Activated naive CD4-positive, alpha-beta T cell treated with anti-CD3 and anti-CD28 coated beads, Interleukin-2, amount 50 U/mL, for 72 hours (primary cell): ENCODE measurements around the gene MON1A. TPM values are rescaled to one million over a fixed set of nuclear protein-coding genes. Genes with fewer than 3 reads are reported as not detected.
"Not testable (repeated sequence)": the region's sequence is repeated elsewhere in the genome, so short reads cannot be mapped to it uniquely, and the experiment has no call there.

Source experiments
- ATAC-seq, 2 donors: fragments of 150-1000 bp; cut with Tn5 transposase; 2 replicates each; pipeline ENCODE4 v1.10.0; 2021; ENCODE audit warnings: mild to moderate bottlenecking in 2 of 2, moderate library complexity in 2 of 2
- DNase-seq, 2 donors: peaks; one replicate each; pipeline ENCODE4 v3.0.0; 2021 to 2022; ENCODE audit warnings: low spot score in 2 of 2
- H3K27ac Mint-ChIP-seq, 2 donors: one replicate each; pipeline ENCODE4 v1.8.0; 2022; ENCODE audit warnings: mild to moderate bottlenecking in 2 of 2, mixed read lengths in 2 of 2
- H3K36me3 Mint-ChIP-seq, 2 donors: one replicate each; pipeline ENCODE4 v1.8.0; 2022; ENCODE audit warnings: mixed read lengths in 2 of 2
- H3K9me3 Mint-ChIP-seq, 2 donors: one replicate each; pipeline ENCODE4 v1.8.0; 2022; ENCODE audit warnings: mixed read lengths in 2 of 2
- total RNA-seq, 2 donors: library from RNA; stranded (reverse); gene quantifications; one replicate each; pipeline ENCODE4 v1.2.3, GENCODE V29; 2022

MON1A gene
- total RNA-seq, 2 donors from 2014 or later = 6.0 to 8.4 TPM

DNA sequence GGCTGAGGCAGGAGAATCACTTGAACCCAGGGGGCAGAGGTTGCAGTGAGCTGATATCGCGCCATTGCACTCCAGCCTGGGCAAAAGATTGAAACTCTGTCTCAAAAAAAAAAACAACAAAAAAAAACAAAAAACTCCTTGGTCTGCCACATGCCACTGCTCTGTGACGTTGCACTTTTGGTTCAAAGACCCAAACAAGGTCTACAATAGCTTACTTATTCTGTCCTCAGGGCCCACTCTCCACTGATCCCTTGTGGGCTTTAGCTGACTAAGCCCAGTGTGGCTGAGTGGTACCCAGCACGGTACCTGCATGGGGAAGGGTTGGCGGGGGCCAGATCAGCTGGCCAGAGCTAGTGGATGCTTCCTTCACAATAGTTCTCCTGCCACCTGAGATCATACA is 1.8 kb downstream of the MON1A start:
- H3K27ac Mint-ChIP-seq = no peak overlapping the region
- no peaks in the 10 kb centered on the region for H3K9me3 Mint-ChIP-seq
- DNase-seq = no peak
- ATAC-seq = no peak
- H3K36me3 Mint-ChIP-seq = no peaks in the 10 kb centered on the region

DNA sequence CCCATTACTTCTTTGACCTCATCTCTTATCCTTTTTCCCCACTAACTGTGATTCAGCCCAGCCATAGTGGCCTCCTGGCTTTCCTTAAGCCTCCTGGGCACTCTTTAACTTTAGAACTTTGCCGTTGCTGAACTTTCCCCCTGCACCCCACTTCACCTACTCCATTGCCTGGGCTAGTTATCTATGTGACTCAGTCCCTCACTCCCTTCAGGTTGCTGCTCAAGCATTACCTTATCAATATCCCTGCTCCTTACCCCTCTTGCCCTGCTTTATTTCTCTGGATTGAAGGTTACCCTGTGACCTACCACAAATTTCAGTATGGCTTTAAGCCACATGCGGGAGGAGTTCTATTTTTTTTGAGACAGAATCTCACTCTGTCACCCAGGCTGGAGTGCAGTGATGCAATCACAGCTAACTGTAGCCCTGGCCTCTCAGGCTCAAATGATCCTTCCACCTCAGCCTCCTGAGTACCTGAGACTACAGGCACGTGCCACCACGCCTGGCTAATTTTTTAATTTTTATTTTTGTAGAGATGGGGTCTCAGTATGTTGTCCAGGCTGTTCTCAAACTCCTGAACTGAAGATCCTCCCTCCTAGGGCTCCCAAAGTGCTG is 3.4 kb downstream of the MON1A start:
- peak overlapping the region in 1 of 2 donors; percentile 63 for H3K27ac Mint-ChIP-seq
- DNase-seq = no peak
- no peak for ATAC-seq
- H3K36me3 Mint-ChIP-seq = no peaks in the 10 kb centered on the region
- H3K9me3 Mint-ChIP-seq = no peaks in the 10 kb centered on the region

DNA sequence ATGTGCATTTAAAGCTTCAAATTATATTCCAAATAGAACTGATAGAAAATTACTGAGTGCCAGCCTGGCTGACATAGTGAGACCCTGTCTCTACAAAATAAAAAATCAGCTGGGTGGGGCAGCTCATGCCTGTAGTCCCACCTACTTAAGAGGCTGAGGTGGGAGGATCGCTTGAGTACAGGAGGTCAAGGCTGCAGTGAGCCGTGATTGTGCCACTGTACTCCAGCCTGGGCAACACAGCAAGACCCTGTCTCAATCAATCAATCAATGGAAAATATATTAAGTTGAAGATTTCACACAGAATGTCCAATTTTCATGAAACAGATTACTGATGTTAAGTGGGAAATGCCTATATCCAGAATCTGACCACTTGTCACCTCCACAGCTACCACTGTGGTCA is 4.1 kb downstream of the MON1A start:
- DNase-seq = no peak
- Mint-ChIP-seq H3K36me3 (no peaks in the 10 kb centered on the region), H3K9me3 (no peaks in the 10 kb centered on the region), H3K27ac (no peak overlapping the region)
- no peak for ATAC-seq

DNA sequence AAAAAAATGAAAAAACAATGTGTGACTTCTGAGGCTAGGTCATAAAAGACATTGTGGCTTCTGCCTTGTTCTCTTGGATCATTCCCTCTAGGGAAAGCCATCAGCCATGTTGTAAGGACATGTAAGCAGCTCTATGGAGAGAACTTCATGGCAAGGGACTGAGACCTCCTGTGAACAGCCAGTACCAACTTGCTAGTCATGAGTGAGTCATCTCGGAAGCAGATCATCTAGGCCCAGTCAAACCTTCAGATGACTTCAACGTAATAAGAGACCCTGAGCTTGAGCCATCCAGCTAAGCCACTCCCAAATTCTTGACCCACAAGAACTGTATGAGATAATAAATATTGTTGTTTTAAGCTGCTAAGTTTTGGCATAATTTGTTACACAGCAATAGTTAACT is 4.9 kb downstream of the MON1A start:
- peak overlapping the region in 1 of 2 donors; percentile 14 for H3K27ac Mint-ChIP-seq
- no peak for DNase-seq
- no peaks in the 10 kb centered on the region for H3K36me3 Mint-ChIP-seq
- no peaks in the 10 kb centered on the region for H3K9me3 Mint-ChIP-seq
- no peak for ATAC-seq

DNA sequence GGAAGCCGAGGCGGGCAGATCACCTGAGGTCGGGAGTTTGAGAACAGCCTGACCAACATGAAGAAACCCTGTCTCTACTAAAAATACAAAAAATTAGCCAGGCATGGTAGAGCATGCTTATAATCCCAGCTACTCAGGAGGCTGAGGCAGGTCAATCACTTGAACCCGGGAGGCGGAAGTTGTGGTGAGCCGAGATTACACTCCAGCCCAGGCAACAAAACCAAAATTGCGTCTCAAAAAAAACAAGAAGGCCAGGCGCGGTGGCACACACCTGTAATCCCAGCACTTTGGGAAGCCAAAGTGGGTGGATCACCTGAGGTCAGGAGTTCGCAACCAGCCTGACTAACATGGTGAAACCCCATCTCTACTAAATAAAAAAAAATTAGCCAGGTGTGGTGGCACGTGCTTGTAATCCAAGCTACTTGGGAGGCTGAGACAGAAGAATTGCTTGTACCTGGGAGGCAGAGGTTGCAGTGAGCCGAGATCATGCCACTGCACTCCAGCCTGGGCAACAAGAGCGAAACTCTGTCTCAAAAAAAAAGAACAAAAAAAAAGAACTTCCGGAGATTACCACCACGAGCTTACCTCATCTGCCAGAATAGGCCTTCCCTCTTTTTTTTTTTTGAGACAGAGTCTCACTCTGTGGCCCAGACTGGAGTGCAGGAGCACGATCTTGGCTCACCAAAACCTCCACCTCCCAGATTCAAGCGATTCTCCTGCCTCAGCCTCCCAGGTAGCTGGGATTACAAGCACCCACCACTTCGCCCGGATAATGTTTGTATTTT is 11.6 kb downstream of the MON1A start:
- not testable (repeated sequence) for ATAC-seq, H3K9me3 Mint-ChIP-seq, H3K36me3 Mint-ChIP-seq, DNase-seq
- H3K27ac Mint-ChIP-seq = peak overlapping the region in 1 of 2 donors; percentile 12

DNA sequence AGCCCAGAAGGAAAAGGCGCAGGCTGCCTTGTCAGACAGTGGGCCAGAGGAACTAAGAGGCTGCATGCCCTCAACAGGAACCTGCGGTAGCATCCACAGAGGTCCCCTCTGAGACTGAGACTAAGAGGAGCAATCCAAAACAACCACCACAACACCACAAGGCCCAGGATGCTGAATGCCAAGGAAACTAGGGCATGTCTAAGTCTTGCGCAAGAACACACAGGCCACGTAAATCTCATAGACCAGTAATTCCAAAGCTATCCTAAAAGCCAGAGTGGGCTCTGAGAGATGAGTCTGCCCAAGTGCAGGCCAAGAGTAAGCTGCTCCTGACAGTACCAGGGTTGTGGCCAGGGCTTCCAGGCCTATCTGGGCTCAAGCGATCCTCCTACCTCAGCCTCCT is 12.9 kb downstream of the MON1A start:
- Mint-ChIP-seq H3K9me3 (no peaks in the 10 kb centered on the region), H3K36me3 (no peaks in the 10 kb centered on the region), H3K27ac (no peak overlapping the region)
- DNase-seq = no peak
- no peak for ATAC-seq

DNA sequence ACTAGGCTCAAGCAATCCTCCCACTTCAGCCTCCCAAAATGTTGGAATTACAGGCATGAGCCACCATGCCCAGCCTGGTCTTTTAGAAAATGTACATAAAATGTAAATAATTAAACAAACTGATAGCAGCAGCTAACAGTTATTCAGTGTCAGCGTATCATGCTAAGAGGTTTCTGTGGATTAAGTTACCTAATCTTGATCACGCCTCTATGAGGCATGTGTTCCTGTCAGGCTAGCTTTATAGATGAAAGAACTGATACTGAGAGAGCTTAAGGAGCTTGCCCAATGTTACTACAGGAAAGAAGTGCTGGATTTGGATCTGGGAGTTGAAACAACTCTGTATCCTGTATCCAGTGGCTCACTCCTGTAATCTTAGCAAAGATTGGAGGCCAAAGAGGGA is 14.7 kb downstream of the MON1A start:
- Mint-ChIP-seq H3K27ac (no peak overlapping the region), H3K9me3 (no peaks in the 10 kb centered on the region), H3K36me3 (peaks cover 0 to 4% of the 10 kb centered on the region in 2 donors)
- no peak for DNase-seq
- no peak for ATAC-seq

DNA sequence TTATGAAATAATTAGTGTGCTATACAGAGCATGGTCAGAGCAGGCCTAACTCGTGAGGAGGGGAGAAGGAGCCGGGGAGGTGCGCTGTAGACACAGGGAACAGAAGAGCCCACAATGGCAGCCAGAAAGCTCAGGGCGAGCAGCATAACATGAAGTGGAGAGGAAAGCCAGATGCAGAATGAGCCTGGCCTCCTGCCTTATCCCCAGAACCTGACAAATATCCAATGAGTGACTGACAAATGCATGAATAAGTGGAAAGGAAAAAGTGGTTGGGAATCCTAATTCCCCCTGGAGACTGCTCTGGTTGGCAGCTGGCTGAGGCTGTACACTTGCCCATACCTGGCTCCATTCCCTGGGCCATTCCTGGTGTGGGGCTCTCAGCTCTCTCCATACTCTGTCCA is 16.7 kb downstream of the MON1A start:
- ATAC-seq (no peak), DNase-seq (no peak)
- no peak overlapping the region for H3K27ac Mint-ChIP-seq
- H3K36me3 Mint-ChIP-seq = peaks cover 0 to 5% of the 10 kb centered on the region in 2 donors
- H3K9me3 Mint-ChIP-seq = no peaks in the 10 kb centered on the region

DNA sequence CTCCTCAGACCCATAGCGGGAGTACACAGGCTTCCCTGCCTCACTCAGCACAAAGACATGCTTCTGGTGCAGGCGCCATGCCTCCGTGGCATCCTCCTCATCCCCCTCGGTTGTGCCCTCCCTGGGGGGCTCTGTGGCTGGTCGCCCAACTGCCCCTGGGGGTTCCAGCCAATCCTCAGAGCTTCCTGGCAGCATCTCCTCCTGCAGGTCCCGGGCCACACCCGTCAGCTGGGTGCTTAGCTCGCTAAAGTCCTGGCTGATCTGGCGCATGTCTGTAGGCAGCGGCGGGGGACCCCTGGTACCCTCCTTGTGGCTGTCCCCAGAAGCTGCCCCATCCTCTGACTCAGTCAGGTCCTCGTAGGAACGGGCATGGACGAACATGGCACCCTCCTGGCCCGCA is 18.0 kb downstream of the MON1A start:
- no peak for ATAC-seq
- Mint-ChIP-seq H3K9me3 (no peaks in the 10 kb centered on the region), H3K27ac (no peak overlapping the region), H3K36me3 (peaks cover 0 to 5% of the 10 kb centered on the region in 2 donors)
- no peak for DNase-seq

DNA sequence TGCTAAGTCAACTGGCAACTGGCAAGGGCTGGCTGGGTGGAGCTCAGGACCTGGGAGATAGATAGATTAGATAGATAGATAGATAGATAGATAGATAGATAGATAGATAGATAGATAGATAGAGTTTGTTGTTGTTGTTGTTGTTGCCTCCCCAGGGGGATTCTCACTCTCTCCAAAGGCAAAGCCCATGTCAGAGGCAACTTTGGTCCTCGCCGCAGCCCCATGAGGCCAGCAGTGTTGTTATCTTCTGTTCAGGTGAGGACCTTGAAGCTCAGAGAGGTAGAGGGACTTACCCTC is 18.5 kb downstream of the MON1A start:
- no peak overlapping the region for H3K27ac Mint-ChIP-seq
- no peak for ATAC-seq
- no peak for DNase-seq
- H3K9me3 Mint-ChIP-seq = no peaks in the 10 kb centered on the region
- peaks cover 0 to 5% of the 10 kb centered on the region in 2 donors for H3K36me3 Mint-ChIP-seq

DNA sequence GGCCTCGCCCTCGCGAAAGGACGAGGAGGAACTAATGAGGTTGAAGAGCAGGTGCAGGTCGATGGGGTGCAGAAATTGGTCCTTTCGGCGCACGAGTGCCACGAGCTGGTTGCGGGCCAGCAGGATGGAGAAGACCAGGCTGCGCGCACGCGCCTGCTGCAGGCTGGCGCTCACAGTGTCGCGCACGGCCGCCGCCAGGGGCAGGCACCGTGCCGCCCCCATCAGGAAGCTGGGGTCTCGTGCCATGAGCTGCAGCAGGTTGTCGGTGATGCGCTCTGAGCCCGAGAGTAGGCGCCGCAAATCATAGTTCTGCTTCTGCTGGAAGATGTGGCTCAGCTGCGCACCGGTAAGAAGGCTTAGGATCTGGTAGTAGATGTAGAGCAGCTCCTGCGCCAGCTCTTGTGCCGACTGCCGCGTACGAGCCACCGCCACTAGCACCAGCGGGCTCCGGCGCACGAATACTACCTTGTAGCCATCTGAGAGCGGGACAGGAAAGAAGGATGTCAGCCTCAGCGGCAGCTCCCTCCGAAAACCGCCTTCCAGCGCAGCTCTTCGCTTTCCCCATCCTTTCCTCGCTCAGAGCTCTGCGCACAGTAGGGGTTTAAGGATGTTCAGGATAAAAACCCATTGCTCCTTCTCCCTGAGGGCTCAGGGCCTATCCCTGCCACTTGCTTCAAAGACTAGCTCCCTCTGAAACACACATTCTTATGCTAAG is 19.0 kb downstream of the MON1A start:
- H3K36me3 Mint-ChIP-seq = peaks cover 0 to 5% of the 10 kb centered on the region in 2 donors
- no peak overlapping the region for H3K27ac Mint-ChIP-seq
- DNase-seq = no peak
- H3K9me3 Mint-ChIP-seq = no peaks in the 10 kb centered on the region
- no peak for ATAC-seq

DNA sequence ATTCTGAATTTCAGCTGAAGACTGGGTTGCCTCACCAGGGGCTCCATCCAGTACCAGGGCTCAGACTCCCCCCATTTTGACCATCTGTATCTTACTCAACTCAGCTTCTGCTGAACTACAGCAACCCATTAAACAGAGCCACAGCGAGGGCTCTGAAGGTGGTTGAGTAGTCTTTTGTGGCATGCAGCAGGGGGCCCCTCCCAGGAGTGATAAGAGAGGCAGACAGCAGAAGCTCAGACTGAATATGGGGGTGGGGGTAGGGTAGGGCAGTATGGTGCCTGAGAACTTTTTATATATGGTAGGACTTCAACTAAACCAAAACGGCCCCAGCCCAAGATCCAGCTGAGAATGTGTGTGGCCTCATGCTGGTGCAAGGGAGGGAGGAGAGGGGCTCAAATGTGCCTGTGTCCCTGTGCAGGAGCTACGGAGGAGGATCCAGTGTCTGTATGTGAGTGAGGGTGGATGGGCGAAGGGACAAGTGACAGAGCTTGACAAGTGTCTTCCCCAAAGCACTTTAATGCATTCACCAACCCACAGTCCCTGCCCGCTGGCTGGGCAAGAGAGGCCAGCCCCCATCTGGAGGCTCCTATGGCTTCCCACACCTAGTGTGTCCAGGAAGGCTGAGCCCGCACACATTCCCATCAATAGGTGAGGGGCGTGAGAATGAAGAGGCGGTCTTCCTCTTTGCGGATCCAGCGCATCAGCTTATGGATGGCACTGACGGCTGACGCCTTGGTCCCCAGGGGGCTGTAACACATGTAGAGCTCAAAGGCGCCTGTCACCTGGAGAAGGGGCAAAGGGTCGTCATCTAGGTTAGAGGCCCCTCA is 21.0 kb downstream of the MON1A start:
- H3K27ac Mint-ChIP-seq = no peak overlapping the region
- H3K36me3 Mint-ChIP-seq = peaks cover 0 to 9% of the 10 kb centered on the region in 2 donors
- ATAC-seq (no peak), DNase-seq (no peak)
- H3K9me3 Mint-ChIP-seq = no peaks in the 10 kb centered on the region

DNA sequence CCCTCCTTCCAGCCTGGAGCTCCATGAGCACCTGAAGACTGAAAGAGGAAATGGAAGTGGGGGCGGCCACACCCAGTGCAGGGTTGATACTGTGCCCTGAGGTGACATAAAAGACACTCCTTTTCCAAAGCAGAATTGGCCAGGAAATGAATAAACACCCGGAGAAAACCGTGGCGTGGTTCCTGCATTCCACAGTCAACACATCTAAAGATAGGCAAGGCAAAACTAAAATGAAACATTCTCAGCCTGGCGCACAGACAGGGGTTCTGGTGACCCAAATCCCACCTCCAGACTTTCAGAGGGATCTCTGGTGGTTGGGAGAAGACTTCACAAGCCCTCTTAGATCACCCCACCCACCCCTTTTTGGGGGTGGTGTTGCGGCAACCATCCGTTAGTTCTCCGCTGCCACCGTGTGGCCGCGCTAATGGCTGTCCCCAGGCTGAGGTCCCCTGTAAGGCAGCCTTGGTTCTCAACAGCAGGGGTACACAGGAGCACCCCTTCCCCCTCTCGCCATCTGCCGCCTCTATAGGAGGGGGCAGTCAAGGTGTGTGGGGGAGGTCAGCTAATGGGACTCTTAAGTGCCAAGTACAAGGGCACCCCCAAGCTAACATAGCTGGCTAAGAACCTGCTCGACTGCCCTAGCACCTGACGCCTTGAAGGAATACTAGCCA is 23.4 kb downstream of the MON1A start:
- peak; percentile 25 to 47 for ATAC-seq
- no peaks in the 10 kb centered on the region for H3K9me3 Mint-ChIP-seq
- DNase-seq = peak in 1 of 2 donors; percentile 55

DNA sequence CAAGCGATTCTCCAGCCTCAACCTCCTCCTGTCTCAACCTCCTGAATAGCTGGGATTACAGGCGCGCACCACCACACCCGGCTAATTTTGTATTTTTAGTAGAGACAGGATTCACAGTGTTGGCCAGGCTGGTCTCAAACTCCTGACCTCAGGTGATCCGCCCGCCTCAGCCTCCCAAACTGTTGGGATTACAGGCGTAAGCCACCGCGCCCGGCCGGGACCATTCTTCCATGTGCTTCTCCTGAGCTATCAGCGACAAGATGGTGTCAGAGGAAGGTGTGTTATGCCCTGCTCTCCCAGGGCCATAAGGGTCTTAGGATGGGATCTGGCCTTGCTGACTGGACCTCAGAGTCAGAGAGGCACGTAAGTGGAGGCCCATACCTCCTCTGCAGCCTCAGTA is 25.2 kb downstream of the MON1A start:
- H3K27ac Mint-ChIP-seq = peak overlapping the region in 1 of 2 donors; percentile 86

More for the DNA sequence above, 23.4 kb downstream of the MON1A start:
- Mint-ChIP-seq H3K27ac (peak overlapping the region; percentile 62 to 67), H3K36me3 (peaks cover 0 to 9% of the 10 kb centered on the region in 2 donors)

DNA sequence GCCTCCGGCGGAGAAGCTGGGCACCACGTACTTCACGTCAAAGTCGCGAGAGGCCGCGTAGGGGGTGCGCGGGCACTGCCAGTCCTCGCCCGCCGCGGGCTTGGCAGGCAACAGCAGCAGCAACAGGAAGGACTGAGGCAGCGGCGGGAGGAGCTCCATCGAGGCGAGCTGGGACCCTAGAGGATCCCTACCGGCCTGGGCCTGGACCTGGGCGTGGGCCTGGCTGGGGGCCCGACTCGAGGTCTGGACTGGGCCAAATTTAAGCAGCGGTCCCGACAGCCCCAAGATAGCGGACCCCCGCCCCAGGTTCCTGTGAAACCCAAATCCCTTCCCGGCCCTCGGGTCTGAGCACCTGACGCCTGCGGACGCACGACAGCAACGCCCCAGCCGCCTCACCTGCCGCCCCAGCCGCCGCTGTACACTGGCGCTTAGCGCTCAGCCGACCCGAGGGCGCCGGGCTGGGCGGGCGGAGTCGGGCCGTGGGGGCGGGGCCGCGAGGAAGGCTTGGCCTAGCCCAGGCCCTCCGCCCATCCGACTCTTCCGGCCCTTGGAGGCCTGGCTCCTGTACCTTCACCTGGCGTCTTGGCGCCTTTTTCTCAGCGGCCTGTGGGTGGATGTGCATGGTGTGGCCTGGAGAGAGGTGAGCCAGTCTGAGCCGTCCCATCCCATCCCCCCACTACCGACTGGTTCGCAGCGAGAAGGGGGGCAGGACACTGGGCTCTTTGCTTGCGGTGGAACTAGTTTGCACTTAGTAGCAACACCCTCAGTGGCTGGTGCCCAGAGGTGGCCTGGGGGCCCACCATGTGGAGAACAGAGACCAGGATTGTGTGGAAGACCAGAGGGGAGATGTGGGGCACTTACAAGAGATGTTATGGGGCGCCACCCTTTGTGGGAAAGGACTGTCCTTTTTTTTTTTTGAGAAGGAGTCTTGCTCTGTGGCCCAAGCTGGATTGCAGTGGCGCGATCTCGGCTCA is 25.9 kb downstream of the MON1A start, which contains the start of gene MST1R:
Gene MST1R, minus strand, starts transcription at position 423 of the 974 bp plus-strand sequence. Its CDS starts 264 bp downstream, at position 159.
- no peaks in the 10 kb centered on the region for H3K9me3 Mint-ChIP-seq

More for the DNA sequence above, 25.2 kb downstream of the MON1A start:
- not testable (repeated sequence) for H3K9me3 Mint-ChIP-seq, H3K36me3 Mint-ChIP-seq, DNase-seq, ATAC-seq

More for the DNA sequence above, 25.9 kb downstream of the MON1A start, which contains the start of gene MST1R:
- ATAC-seq = peak; percentile 98
- peaks cover 0 to 4% of the 10 kb centered on the region in 2 donors for H3K36me3 Mint-ChIP-seq
- peak within 1 kb of the TSS; percentile 86 to 95 for H3K27ac Mint-ChIP-seq
- DNase-seq = peak; percentile 85 to 95
